ENCODE results near the gene WSB1.

Gene WSB1

DNA sequence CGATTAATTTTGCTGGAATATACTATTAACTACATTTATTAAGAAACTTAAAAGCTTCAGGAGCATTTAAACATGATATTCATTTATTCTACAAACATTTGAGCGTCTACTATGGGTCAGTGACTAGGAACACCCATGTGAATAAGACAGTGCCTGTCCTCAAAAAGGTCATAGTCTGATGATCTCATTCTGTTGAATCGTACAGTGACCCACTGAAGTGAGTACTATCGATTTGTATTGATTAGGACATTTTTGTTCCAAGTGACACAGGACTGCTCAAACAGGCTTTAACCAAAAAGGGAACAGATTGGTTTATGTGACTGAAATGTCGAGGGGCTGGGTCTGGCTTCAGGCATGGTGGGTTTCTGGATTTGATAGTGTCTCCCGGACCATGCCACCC is 68.6 kb downstream of the WSB1 start:
- no peak for DNase-seq

DNA sequence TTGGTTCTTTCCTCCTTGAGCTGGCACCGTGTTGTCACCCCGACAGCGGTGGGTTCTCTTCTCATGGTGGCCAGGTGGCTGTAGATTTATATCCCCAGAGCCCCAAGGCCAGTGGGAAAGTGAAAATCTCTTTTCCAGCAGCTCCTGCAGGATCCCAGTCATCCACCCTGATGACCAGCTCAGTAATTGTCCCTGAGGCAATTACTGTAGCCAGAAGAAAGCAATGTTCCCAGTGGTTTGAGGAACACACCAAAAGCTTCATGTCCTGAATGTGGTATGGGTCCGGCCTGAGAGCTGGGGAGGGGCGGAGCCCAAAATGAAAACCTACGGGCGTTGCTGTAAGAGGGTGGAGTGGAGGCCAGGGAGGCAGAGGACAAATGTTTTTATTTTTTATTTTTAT is 69.0 kb downstream of the WSB1 start:
- DNase-seq: no peak

DNA sequence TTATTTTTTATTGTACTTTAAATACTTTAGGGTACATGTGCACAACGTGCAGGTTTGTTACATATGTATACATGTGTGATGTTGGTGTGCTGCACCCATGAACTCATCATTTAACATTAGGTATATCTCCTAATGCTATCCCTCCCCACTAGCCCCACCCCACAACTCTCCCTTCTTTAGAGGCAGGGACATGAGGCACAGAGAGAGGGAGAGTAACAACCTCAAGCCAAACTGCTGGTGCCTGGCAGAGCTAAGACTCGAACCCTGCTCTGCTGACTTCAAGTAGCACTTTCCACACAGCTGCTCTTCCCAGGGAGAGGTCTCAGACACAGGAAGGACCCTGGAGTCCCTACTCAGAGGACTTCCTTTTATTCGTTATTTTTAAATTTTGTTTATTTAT is 69.4 kb downstream of the WSB1 start:
- DNase-seq: no peak
